GM23338 (cell line): ENCODE data around the gene ENPEP. TPM values are rescaled to one million over a fixed set of nuclear protein-coding genes. Genes with fewer than 3 reads are reported as not detected.

ENCODE experiments used
- ATAC-seq: fragments of 200-7000 bp; cut with Tn5 transposase; 3 replicates; pipeline ENCODE4 v1.9.1; 2020
- DNase-seq: peaks from one replicate; pipeline ENCODE4 v3.0.0-alpha.2; 2015; ENCODE audit warnings: low spot score
- H2AFZ ChIP-seq: fragments of 200-600 bp; sonication (generic); 2 replicates; pipeline ENCODE4 v1.8.0; 2016; ENCODE audit warnings: antibody characterized with exemption, mild to moderate bottlenecking, moderate library complexity
- H3F3A ChIP-seq: fragments of 200-600 bp; sonication (generic); replicated peaks from 2 replicates; pipeline ENCODE4 v1.8.0; 2017; ENCODE audit warnings: antibody characterized with exemption, mixed run types, low read depth
- H3K27ac ChIP-seq: fragments of 200-600 bp; sonication (generic); 2 replicates; pipeline ENCODE4 v1.6.1; 2016; ENCODE audit warnings: low read depth
- H3K27me3 ChIP-seq: fragments of 200-600 bp; sonication (generic); 2 replicates; pipeline ENCODE4 v1.8.0; 2016; ENCODE audit warnings: mild to moderate bottlenecking, mixed run types, moderate library complexity; ENCODE audit not compliant: insufficient read depth
- H3K36me3 ChIP-seq: fragments of 200-600 bp; sonication (generic); 2 replicates; pipeline ENCODE4 v1.8.0; 2016; ENCODE audit warnings: mild to moderate bottlenecking; ENCODE audit not compliant: insufficient read depth
- H3K4me1 ChIP-seq: fragments of 200-600 bp; sonication (generic); 2 replicates; pipeline ENCODE4 v1.8.0; 2016; ENCODE audit warnings: mild to moderate bottlenecking, moderate library complexity; ENCODE audit not compliant: insufficient read depth
- H3K4me2 ChIP-seq: fragments of 200-600 bp; sonication (generic); 2 replicates; pipeline ENCODE4 v1.7.1; 2017; ENCODE audit warnings: mixed run types
- H3K4me3 ChIP-seq: fragments of 200-600 bp; sonication (generic); 2 replicates; pipeline ENCODE4 v1.6.1; 2016; ENCODE audit warnings: mixed run types
- H3K79me2 ChIP-seq: fragments of 200-600 bp; sonication (generic); replicated peaks from 2 replicates; pipeline ENCODE4 v1.8.0; 2017; ENCODE audit warnings: mild to moderate bottlenecking; ENCODE audit not compliant: insufficient read depth
- H3K9me2 ChIP-seq: fragments of 200-600 bp; sonication (generic); 2 replicates; pipeline ENCODE4 v1.8.0; 2017; ENCODE audit not compliant: insufficient read depth
- H4K20me1 ChIP-seq: fragments of 200-600 bp; sonication (generic); replicated peaks from 2 replicates; pipeline ENCODE4 v1.8.0; 2017; ENCODE audit warnings: mild to moderate bottlenecking; ENCODE audit not compliant: insufficient read depth
- H3K27ac Mint-ChIP-seq: 2 replicates; pipeline ENCODE4 v1.8.0; 2020; ENCODE audit warnings: inconsistent platforms, mild to moderate bottlenecking, moderate library complexity, mixed read lengths
- H3K27me3 Mint-ChIP-seq: 3 replicates; pipeline ENCODE4 v1.8.0; 2022; ENCODE audit warnings: low read depth, mild to moderate bottlenecking, moderate library complexity, mixed read lengths, inconsistent platforms; ENCODE audit not compliant: insufficient read depth, poor library complexity
- H3K36me3 Mint-ChIP-seq: 3 replicates; pipeline ENCODE4 v1.8.0; 2021; ENCODE audit warnings: low read depth, mild to moderate bottlenecking, inconsistent platforms, moderate library complexity, mixed read lengths
- H3K4me1 Mint-ChIP-seq: 3 replicates; pipeline ENCODE4 v1.8.0; 2020; ENCODE audit warnings: mild to moderate bottlenecking, inconsistent platforms, mixed read lengths
- H3K4me3 Mint-ChIP-seq: 3 replicates; pipeline ENCODE4 v1.8.0; 2021; ENCODE audit warnings: moderate library complexity, mild to moderate bottlenecking, inconsistent platforms, mixed read lengths
- H3K9me3 Mint-ChIP-seq: 3 replicates; pipeline ENCODE4 v1.8.0; 2020; ENCODE audit warnings: moderate library complexity, mild to moderate bottlenecking, inconsistent platforms, mixed read lengths
- EZH2 ChIP-seq: fragments of 200-600 bp; sonication (generic); IDR thresholded peaks from one replicate; pipeline ENCODE4 v1.8.0; 2017; ENCODE audit warnings: antibody characterized with exemption, mild to moderate bottlenecking, low read depth; ENCODE audit not compliant: unreplicated experiment
- EZH2phosphoT487 ChIP-seq: fragments of 200-600 bp; sonication (generic); IDR thresholded peaks from one replicate; pipeline ENCODE4 v1.8.1; 2018; ENCODE audit warnings: antibody characterized with exemption; ENCODE audit not compliant: unreplicated experiment
- JUNB ChIP-seq: IDR thresholded peaks from one replicate; pipeline ENCODE4 v1.6.1; 2016; ENCODE audit warnings: antibody characterized with exemption; ENCODE audit not compliant: unreplicated experiment
- NANOG ChIP-seq: IDR thresholded peaks from 2 replicates; pipeline ENCODE4 v1.6.1; 2016; ENCODE audit warnings: antibody characterized with exemption, borderline replicate concordance
- polyA plus RNA-seq: library from polyadenylated mRNA; unstranded; fragments of >200 nt; fragmentation: Nextera tagmentation; extraction: Ambion mirVana; gene quantifications from 2 replicates; pipeline ENCODE4 v1.2.1, GENCODE V29; 2016
- total RNA-seq: library from RNA; depleted of rRNA; stranded (reverse); fragments of >200 nt; shearing (Covaris generic); gene quantifications from 2 replicates; pipeline ENCODE4 v1.2.3, GENCODE V29; 2014
- TF ChIP-seq, protein P1 (sequence below): IDR thresholded peaks from 2 replicates; pipeline ENCODE4 v1.6.1; 2016; ENCODE audit warnings: antibody characterized with exemption
- TF ChIP-seq, protein P2 (sequence below): IDR thresholded peaks from one replicate; pipeline ENCODE4 v1.6.1; 2018; ENCODE audit warnings: antibody characterized with exemption; ENCODE audit not compliant: unreplicated experiment
- TF ChIP-seq, protein P3 (sequence below), 2 experiments: fragments of 200-600 bp in 1 of 2; sonication (generic) in 1 of 2; conservative IDR thresholded peaks; 2 replicates each; pipeline versions ENCODE4 v1.5.1 to v1.6.1; 2016 to 2017; ENCODE audit warnings: antibody characterized with exemption in 2 of 2, low read depth in 2 of 2, mild to moderate bottlenecking in 2 of 2, moderate library complexity in 1 of 2

The ENPEP gene
- total and polyA plus RNA-seq, 2 experiments from 2014 or later, result 0.79 to 1.5 TPM

DNA sequence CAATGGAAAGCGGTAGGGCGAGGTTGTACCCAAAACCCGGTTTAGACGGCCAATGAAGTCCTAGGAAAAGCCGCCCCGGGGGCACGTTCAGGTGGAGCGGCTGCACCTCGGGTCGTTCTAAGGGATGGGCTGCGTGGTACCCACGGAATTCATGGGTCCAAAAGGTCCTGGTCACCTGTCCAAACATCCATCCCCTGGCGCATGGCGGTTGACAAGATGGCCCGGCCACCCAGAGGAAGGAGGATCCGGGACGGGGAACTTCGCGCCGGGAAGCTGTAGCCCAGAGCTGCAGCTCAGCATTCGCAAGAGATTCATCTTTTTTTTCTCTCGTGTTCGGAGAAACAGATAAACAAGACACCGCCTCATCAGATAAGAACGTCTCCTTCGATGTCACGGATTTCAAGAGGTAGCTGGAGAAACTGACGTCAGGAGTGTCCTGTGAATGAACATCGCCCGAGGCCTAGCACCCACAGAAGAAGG lies 136.1 kb downstream of the ENPEP start:
- H3K36me3 ChIP-seq, result no peaks in the 10 kb centered on the region
- H3K4me1 Mint-ChIP-seq, result peaks cover 47% of the 10 kb centered on the region
- no peaks in the 10 kb centered on the region for H3K36me3 Mint-ChIP-seq
- H3K79me2 ChIP-seq, result no peaks in the 10 kb centered on the region
- H3K27ac Mint-ChIP-seq, result no peak overlapping the region
- peak; percentile 68 for TF ChIP-seq EZH2phosphoT487
- TF ChIP-seq, protein P1, sequence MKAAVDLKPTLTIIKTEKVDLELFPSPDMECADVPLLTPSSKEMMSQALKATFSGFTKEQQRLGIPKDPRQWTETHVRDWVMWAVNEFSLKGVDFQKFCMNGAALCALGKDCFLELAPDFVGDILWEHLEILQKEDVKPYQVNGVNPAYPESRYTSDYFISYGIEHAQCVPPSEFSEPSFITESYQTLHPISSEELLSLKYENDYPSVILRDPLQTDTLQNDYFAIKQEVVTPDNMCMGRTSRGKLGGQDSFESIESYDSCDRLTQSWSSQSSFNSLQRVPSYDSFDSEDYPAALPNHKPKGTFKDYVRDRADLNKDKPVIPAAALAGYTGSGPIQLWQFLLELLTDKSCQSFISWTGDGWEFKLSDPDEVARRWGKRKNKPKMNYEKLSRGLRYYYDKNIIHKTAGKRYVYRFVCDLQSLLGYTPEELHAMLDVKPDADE, result no peak
- TF ChIP-seq EZH2, result peak; percentile 89
- peak overlapping the region; percentile 50; the same call in 2 of the 3 replicates for H3K4me3 Mint-ChIP-seq
- DNase-seq (peak; percentile 48), ATAC-seq (no peak)
- H3K4me2 ChIP-seq, result peak overlapping the region; percentile 77
- H4K20me1 ChIP-seq, result 0 out of 2 replicates have a peak, but pooled peaks cover 3% of the 10 kb centered on the region
- H3K27me3 Mint-ChIP-seq, result peaks cover 92% of the 10 kb centered on the region
- peaks cover 5% of the 10 kb centered on the region; the same call in 1 of the 2 replicates for H3F3A ChIP-seq
- H3K4me3 ChIP-seq, result peak overlapping the region; percentile 49
- no peak overlapping the region for H3K27ac ChIP-seq
- no peaks in the 10 kb centered on the region for H3K9me2 ChIP-seq
- H3K4me1 ChIP-seq, result peaks cover 71% of the 10 kb centered on the region
- H3K27me3 ChIP-seq, result peaks cover 100% of the 10 kb centered on the region
- H3K9me3 Mint-ChIP-seq, result no peaks in the 10 kb centered on the region
- H2AFZ ChIP-seq, result no peak overlapping the region

DNA sequence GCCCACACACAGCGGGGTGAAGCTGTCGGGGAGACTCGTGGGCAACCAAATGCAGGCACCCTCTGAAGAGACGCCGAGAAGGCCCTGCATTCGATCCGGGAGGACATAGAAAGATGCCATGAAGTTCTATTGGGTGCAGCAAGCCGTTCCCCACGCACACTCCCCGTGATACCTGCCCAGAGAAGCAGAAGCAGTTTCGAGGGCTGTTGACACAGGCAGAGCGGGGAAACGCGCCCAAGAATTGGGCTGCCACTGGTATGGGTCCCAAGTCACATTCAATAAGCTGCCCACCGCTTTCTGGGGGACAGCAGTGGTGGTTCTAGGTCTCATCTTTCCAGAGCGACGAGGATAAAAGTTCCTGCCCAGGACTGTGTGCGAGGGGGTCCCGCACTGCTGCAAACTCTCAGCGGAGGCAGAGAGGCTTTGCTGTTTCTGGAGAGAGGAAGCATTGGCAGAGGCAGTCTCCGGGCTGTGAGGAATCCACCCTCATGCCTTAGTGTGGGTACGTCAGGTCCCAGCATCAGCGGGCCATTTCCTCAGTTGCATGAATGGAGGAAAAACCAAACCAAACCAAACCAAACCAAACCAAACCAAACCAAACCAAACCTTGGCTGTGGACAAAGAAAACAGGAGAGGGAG lies 136.8 kb downstream of the ENPEP start:
- no peaks in the 10 kb centered on the region for H3K36me3 ChIP-seq
- Mint-ChIP-seq H3K36me3 (no peaks in the 10 kb centered on the region), H3K4me1 (peaks cover 50% of the 10 kb centered on the region), H3K4me3 (peak overlapping the region; percentile 33; the same call in 2 of the 3 replicates), H3K27ac (no peak overlapping the region), H3K9me3 (no peaks in the 10 kb centered on the region), H3K27me3 (peaks cover 98% of the 10 kb centered on the region)
- ATAC-seq (no peak), DNase-seq (peak; percentile 28)
- peak overlapping the region; percentile 49 for H3K4me3 ChIP-seq
- H3K79me2 ChIP-seq, result no peaks in the 10 kb centered on the region
- H4K20me1 ChIP-seq, result 0 out of 2 replicates have a peak, but pooled peaks cover 3% of the 10 kb centered on the region
- H2AFZ ChIP-seq, result no peak overlapping the region
- peaks cover 100% of the 10 kb centered on the region for H3K27me3 ChIP-seq
- H3F3A ChIP-seq, result peaks cover 6% of the 10 kb centered on the region; the same call in 1 of the 2 replicates
- H3K4me2 ChIP-seq, result peak overlapping the region; percentile 77
- no peak overlapping the region for H3K27ac ChIP-seq
- TF ChIP-seq EZH2 (peak; percentile 74), NANOG (no peak), EZH2phosphoT487 (peak; percentile 76)
- no peaks in the 10 kb centered on the region for H3K9me2 ChIP-seq
- H3K4me1 ChIP-seq, result peaks cover 75% of the 10 kb centered on the region

- H3K4me1 Mint-ChIP-seq, result peaks cover 59% of the 10 kb centered on the region
- no peaks in the 10 kb centered on the region for H3K79me2 ChIP-seq
- TF ChIP-seq, protein P2, sequence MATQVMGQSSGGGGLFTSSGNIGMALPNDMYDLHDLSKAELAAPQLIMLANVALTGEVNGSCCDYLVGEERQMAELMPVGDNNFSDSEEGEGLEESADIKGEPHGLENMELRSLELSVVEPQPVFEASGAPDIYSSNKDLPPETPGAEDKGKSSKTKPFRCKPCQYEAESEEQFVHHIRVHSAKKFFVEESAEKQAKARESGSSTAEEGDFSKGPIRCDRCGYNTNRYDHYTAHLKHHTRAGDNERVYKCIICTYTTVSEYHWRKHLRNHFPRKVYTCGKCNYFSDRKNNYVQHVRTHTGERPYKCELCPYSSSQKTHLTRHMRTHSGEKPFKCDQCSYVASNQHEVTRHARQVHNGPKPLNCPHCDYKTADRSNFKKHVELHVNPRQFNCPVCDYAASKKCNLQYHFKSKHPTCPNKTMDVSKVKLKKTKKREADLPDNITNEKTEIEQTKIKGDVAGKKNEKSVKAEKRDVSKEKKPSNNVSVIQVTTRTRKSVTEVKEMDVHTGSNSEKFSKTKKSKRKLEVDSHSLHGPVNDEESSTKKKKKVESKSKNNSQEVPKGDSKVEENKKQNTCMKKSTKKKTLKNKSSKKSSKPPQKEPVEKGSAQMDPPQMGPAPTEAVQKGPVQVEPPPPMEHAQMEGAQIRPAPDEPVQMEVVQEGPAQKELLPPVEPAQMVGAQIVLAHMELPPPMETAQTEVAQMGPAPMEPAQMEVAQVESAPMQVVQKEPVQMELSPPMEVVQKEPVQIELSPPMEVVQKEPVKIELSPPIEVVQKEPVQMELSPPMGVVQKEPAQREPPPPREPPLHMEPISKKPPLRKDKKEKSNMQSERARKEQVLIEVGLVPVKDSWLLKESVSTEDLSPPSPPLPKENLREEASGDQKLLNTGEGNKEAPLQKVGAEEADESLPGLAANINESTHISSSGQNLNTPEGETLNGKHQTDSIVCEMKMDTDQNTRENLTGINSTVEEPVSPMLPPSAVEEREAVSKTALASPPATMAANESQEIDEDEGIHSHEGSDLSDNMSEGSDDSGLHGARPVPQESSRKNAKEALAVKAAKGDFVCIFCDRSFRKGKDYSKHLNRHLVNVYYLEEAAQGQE, result no peak
- TF ChIP-seq EZH2 (no peak), JUNB (no peak)
- TF ChIP-seq, protein P3, sequence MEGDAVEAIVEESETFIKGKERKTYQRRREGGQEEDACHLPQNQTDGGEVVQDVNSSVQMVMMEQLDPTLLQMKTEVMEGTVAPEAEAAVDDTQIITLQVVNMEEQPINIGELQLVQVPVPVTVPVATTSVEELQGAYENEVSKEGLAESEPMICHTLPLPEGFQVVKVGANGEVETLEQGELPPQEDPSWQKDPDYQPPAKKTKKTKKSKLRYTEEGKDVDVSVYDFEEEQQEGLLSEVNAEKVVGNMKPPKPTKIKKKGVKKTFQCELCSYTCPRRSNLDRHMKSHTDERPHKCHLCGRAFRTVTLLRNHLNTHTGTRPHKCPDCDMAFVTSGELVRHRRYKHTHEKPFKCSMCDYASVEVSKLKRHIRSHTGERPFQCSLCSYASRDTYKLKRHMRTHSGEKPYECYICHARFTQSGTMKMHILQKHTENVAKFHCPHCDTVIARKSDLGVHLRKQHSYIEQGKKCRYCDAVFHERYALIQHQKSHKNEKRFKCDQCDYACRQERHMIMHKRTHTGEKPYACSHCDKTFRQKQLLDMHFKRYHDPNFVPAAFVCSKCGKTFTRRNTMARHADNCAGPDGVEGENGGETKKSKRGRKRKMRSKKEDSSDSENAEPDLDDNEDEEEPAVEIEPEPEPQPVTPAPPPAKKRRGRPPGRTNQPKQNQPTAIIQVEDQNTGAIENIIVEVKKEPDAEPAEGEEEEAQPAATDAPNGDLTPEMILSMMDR (conservative IDR thresholded peaks at IDR 0.05; ENCODE audit: low read depth in 2 of 2), result no peak
- no peaks in the 10 kb centered on the region; the same call in 2 of the 3 replicates for H3K9me3 Mint-ChIP-seq
- peak overlapping the region; percentile 77 for H3K4me2 ChIP-seq
- no peaks in the 10 kb centered on the region for H3K9me2 ChIP-seq
- no peak overlapping the region for H3K27ac Mint-ChIP-seq
- ATAC-seq, result no peak
- H3K27me3 ChIP-seq, result peaks cover 100% of the 10 kb centered on the region
- H3K4me3 Mint-ChIP-seq, result peak overlapping the region; percentile 51
- no peaks in the 10 kb centered on the region for H3K36me3 Mint-ChIP-seq
- H3K4me1 ChIP-seq, result peaks cover 75% of the 10 kb centered on the region
- H3K4me3 ChIP-seq, result peak overlapping the region; percentile 53
- no peaks in the 10 kb centered on the region for H3K36me3 ChIP-seq
- no peak for DNase-seq
- peaks cover 98% of the 10 kb centered on the region for H3K27me3 Mint-ChIP-seq
- 0 out of 2 replicates have a peak, but pooled peaks cover 3% of the 10 kb centered on the region for H4K20me1 ChIP-seq
- H2AFZ ChIP-seq, result no peak overlapping the region
- H3K27ac ChIP-seq, result no peak overlapping the region
- H3F3A ChIP-seq, result peaks cover 7% of the 10 kb centered on the region; the same call in 1 of the 2 replicates
These were observed 137.8 kb downstream of the ENPEP start for GRCh38 chr4:110613745-110614144.
